Measurements from ENCODE around the gene DRAP1. TPM values are rescaled to one million over a fixed set of nuclear protein-coding genes. Genes with fewer than 3 reads are reported as not detected.

Gene DRAP1
- total RNA-seq, 4 donors from 2014 or later: 82.0 to 184 (median 132) TPM

- Histone ChIP-seq H3K27me3 (no peaks in the 10 kb centered on the region), H3K27ac (peak overlapping the region in 1 of 3 donors; percentile 8), H3K4me1 (peaks cover 43 to 48% of the 10 kb centered on the region in 2 donors), H3K9me3 (no peaks in the 10 kb centered on the region), H3K36me3 (peaks cover 3 to 19% of the 10 kb centered on the region in 2 donors), H3K4me3 (replicated peaks in 1 of 3) (no peak overlapping the region)
- intact Hi-C loops (cut with DNase I): no loop called here
- DNase-seq: no peak
- WGBS, 2 donors: 95 to 96% methylated on average over 8 to 10 of the region's 10 CpGs
- TF ChIP-seq CTCF (IDR thresholded peaks at IDR 0.05): no peak
- TF ChIP-seq POLR2A (IDR thresholded peaks at IDR 0.05): no peak
Observed at GRCh38 chr11:65921876-65922275, 2.6 kb downstream of the DRAP1 start.

DNA sequence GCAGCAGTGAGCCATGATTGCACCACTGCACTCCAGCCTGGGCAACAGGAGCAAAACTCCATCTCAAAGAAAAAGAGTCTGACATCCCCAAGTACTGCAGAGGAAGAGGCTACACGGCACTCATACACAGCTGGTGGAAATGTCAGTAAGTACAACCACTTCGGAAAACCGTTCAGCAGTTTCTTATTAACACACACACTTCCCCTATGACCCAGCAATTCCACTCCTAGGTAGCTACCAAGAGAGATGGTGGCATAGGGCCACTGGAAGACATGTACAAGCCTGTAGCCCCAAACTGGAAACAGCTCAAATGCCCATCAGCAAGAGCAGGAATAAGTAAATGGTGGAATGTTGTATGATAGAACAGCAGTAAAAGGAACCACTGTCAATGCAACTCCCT, 3.3 kb downstream of the DRAP1 start:
- no peaks in the 10 kb centered on the region for H3K9me3 ChIP-seq
- H3K27me3 ChIP-seq: no peaks in the 10 kb centered on the region
- no peak for DNase-seq
- 81 to 87% methylated on average over 3 of the region's 3 CpGs for WGBS, 2 donors
- TF ChIP-seq POLR2A (IDR thresholded peaks at IDR 0.05): no peak
- no peak for TF ChIP-seq CTCF (IDR thresholded peaks at IDR 0.05)
- peaks cover 3 to 19% of the 10 kb centered on the region in 2 donors for H3K36me3 ChIP-seq
- H3K27ac ChIP-seq: peak overlapping the region in 1 of 3 donors; percentile 8
- intact Hi-C loops (cut with DNase I): no loop called here
- peaks cover 39 to 41% of the 10 kb centered on the region in 2 donors for H3K4me1 ChIP-seq
- H3K4me3 ChIP-seq (replicated peaks in 1 of 3): no peak overlapping the region

DNA sequence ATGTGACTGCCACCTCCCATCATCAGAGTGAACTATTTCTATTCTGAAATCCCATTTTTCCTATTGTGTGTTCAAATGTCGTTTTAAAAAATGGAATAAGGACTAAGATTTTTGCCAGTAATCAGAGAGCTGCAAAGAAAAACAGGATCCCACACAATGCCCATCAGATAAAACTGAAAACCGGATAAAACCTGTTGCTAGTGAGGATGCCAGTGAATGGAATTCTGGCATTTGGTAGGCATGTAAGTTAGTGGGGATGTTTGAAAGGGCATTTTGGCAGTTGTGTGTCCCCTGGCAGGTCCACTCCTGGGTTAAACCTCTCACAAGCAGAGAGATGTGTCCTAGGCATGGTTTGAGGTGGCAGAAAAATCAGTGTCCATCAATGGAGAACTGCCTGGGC, 6.2 kb downstream of the DRAP1 start:
- no peak overlapping the region for H3K4me3 ChIP-seq (replicated peaks in 1 of 3)
- TF ChIP-seq CTCF (IDR thresholded peaks at IDR 0.05) (no peak), POLR2A (IDR thresholded peaks at IDR 0.05) (no peak)
- WGBS, 2 donors: 34 to 35% methylated on average over 2 of the region's 2 CpGs
- no peaks in the 10 kb centered on the region for H3K9me3 ChIP-seq
- peak overlapping the region; percentile 36 to 78 (median 58) for H3K27ac ChIP-seq
- peaks cover 3 to 19% of the 10 kb centered on the region in 2 donors for H3K36me3 ChIP-seq
- peaks cover 27 to 30% of the 10 kb centered on the region in 2 donors for H3K4me1 ChIP-seq
- intact Hi-C loops (cut with DNase I): no loop called here
- no peaks in the 10 kb centered on the region for H3K27me3 ChIP-seq
- DNase-seq: no peak

- intact Hi-C loops (cut with DNase I): no loop called here
- DNase-seq: peak in 1 of 2 donors; percentile 41
- H3K4me3 ChIP-seq (replicated peaks in 1 of 3): no peak overlapping the region
- peaks cover 3 to 7% of the 10 kb centered on the region in 2 donors for H3K36me3 ChIP-seq
- WGBS, 2 donors: 59 to 67% methylated on average over 9 of the region's 9 CpGs
- no peaks in the 10 kb centered on the region for H3K9me3 ChIP-seq
- no peaks in the 10 kb centered on the region for H3K27me3 ChIP-seq
- TF ChIP-seq CTCF (IDR thresholded peaks at IDR 0.05) (no peak), POLR2A (IDR thresholded peaks at IDR 0.05) (no peak)
- H3K27ac ChIP-seq: peak overlapping the region in 1 of 3 donors; percentile 2
- H3K4me1 ChIP-seq: peaks cover 19 to 20% of the 10 kb centered on the region in 2 donors
Observed at GRCh38 chr11:65927904-65928397, 8.7 kb downstream of the DRAP1 start.

DNA sequence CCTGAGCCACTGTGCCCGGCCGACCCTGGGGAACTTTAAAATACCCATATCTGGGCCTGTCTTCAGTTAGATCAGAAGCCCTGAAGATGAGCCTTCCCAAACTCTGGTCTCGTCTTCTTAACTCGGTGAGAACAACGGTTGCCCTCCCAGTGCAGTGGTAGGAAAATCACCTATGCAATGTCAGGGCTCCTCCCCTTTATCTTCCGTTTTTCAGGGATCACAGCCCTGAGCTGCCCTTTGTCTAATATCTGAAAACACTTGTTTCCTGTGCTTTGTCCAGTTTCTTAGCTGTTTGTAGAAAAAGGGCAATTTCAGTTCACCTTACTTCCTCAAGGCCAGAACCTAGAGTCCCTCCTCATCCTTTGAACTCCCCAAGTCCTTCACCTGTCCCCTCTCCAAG, 9.4 kb downstream of the DRAP1 start:
- intact Hi-C loops (cut with DNase I): no loop called here

More for the DNA sequence above, 9.4 kb downstream of the DRAP1 start:
- Histone ChIP-seq H3K9me3 (no peaks in the 10 kb centered on the region), H3K27ac (no peak overlapping the region), H3K27me3 (no peaks in the 10 kb centered on the region), H3K36me3 (no peaks in the 10 kb centered on the region), H3K4me1 (peaks cover 19 to 24% of the 10 kb centered on the region in 2 donors), H3K4me3 (replicated peaks in 1 of 3) (no peak overlapping the region)
- no peak for DNase-seq
- WGBS, 2 donors: 76 to 78% methylated on average over 6 of the region's 6 CpGs
- TF ChIP-seq POLR2A (IDR thresholded peaks at IDR 0.05) (no peak), CTCF (IDR thresholded peaks at IDR 0.05) (no peak)

Data from thyroid gland (tissue), 4 donors.